ENCODE results near the gene PAX7.
A peak's percentile ranks its signal among the peaks of the same experiment; 100 is the strongest.

Gene PAX7

GRCh38 chr1:18637511-18637960 is 6.9 kb downstream of the PAX7 start:
- peaks cover 12% of the 10 kb centered on the region for H3K4me1 ChIP-seq (ENCODE audit: control insufficient read depth, low read depth, low read length)

GRCh38 chr1:18637962-18638834 is 7.6 kb downstream of the PAX7 start:
- no peaks in the 10 kb centered on the region for H3K36me3 ChIP-seq (ENCODE audit: control insufficient read depth, insufficient read depth, low read length)
- H3K79me1 ChIP-seq (ENCODE audit: low read length), result no peaks in the 10 kb centered on the region
- H3K23ac ChIP-seq (ENCODE audit: low read length), result no peak overlapping the region
- DNase-seq, result no peak
- no peak overlapping the region for H3K4me2 ChIP-seq (ENCODE audit: low read length)
- H3K9ac ChIP-seq (ENCODE audit: low read length), result no peak overlapping the region
- H2BK5ac ChIP-seq (ENCODE audit: low read length), result no peak overlapping the region
- no peak overlapping the region for H3K18ac ChIP-seq (ENCODE audit: low read length)
- H3K79me2 ChIP-seq (ENCODE audit: control insufficient read depth, insufficient read depth, low read length), result no peaks in the 10 kb centered on the region
- no peak overlapping the region for H3K27ac ChIP-seq (ENCODE audit: low read depth, low read length)
- H3K27me3 ChIP-seq (ENCODE audit: insufficient read depth, low read length, poor library complexity), result peaks cover 63% of the 10 kb centered on the region
- H4K5ac ChIP-seq (ENCODE audit: low read length), result no peak overlapping the region
- H2BK120ac ChIP-seq (ENCODE audit: low read depth, low read length), result no peak overlapping the region
- H3K4me3 ChIP-seq (ENCODE audit: low read length), result no peak overlapping the region
- WGBS (ENCODE audit: extremely low coverage, insufficient coverage, low lambda C conversion rate), result no CpG with 5 or more reads among the region's 15 CpGs
- no peak overlapping the region for H2BK15ac ChIP-seq (replicated peaks; ENCODE audit: low read depth)
- no peak overlapping the region for H3K56ac ChIP-seq (ENCODE audit: low read length)
- no peak overlapping the region for H2AK5ac ChIP-seq (ENCODE audit: low read length)
- peaks cover 12% of the 10 kb centered on the region for H3K4me1 ChIP-seq (ENCODE audit: control insufficient read depth, low read depth, low read length)
- no peak overlapping the region for H3K4ac ChIP-seq (ENCODE audit: low read depth, low read length)
- H4K8ac ChIP-seq (ENCODE audit: low read depth, low read length), result no peak overlapping the region

More at GRCh38 chr1:18637511-18637960, 6.9 kb downstream of the PAX7 start:
- Histone ChIP-seq H3K9ac (ENCODE audit: low read length) (no peak overlapping the region), H3K4me2 (ENCODE audit: low read length) (peak overlapping the region; percentile 8), H3K56ac (ENCODE audit: low read length) (peak overlapping the region; percentile 0), H3K4me3 (ENCODE audit: low read length) (no peak overlapping the region), H3K4ac (ENCODE audit: low read depth, low read length) (no peak overlapping the region), H3K23ac (ENCODE audit: low read length) (peak overlapping the region; percentile 6), H3K36me3 (ENCODE audit: control insufficient read depth, insufficient read depth, low read length) (no peaks in the 10 kb centered on the region), H4K5ac (ENCODE audit: low read length) (no peak overlapping the region), H3K27ac (ENCODE audit: low read depth, low read length) (no peak overlapping the region), H2BK5ac (ENCODE audit: low read length) (no peak overlapping the region), H2AK5ac (ENCODE audit: low read length) (no peak overlapping the region), H3K27me3 (ENCODE audit: insufficient read depth, low read length, poor library complexity) (peaks cover 69% of the 10 kb centered on the region), H2BK15ac (replicated peaks; ENCODE audit: low read depth) (no peak overlapping the region), H3K79me1 (ENCODE audit: low read length) (no peaks in the 10 kb centered on the region), H3K18ac (ENCODE audit: low read length) (no peak overlapping the region), H4K8ac (ENCODE audit: low read depth, low read length) (no peak overlapping the region), H3K79me2 (ENCODE audit: control insufficient read depth, insufficient read depth, low read length) (no peaks in the 10 kb centered on the region), H2BK120ac (ENCODE audit: low read depth, low read length) (no peak overlapping the region)
- WGBS (ENCODE audit: extremely low coverage, insufficient coverage, low lambda C conversion rate), result no CpG with 5 or more reads among the region's 24 CpGs
- no peak for DNase-seq

- no peak overlapping the region for H4K5ac ChIP-seq (ENCODE audit: low read length)
- no peaks in the 10 kb centered on the region for H3K79me1 ChIP-seq (ENCODE audit: low read length)
- no peak overlapping the region for H3K23ac ChIP-seq (ENCODE audit: low read length)
- no peak for DNase-seq
- no peak overlapping the region for H3K56ac ChIP-seq (ENCODE audit: low read length)
- WGBS (ENCODE audit: extremely low coverage, insufficient coverage, low lambda C conversion rate), result no CpG with 5 or more reads among the region's 6 CpGs
- H3K4me2 ChIP-seq (ENCODE audit: low read length), result no peak overlapping the region
- no peak overlapping the region for H2BK5ac ChIP-seq (ENCODE audit: low read length)
- peaks cover 56% of the 10 kb centered on the region for H3K27me3 ChIP-seq (ENCODE audit: insufficient read depth, low read length, poor library complexity)
- no peak overlapping the region for H2BK120ac ChIP-seq (ENCODE audit: low read depth, low read length)
- H3K27ac ChIP-seq (ENCODE audit: low read depth, low read length), result no peak overlapping the region
- H3K18ac ChIP-seq (ENCODE audit: low read length), result no peak overlapping the region
- peaks cover 12% of the 10 kb centered on the region for H3K4me1 ChIP-seq (ENCODE audit: control insufficient read depth, low read depth, low read length)
- H3K4me3 ChIP-seq (ENCODE audit: low read length), result no peak overlapping the region
- H3K9ac ChIP-seq (ENCODE audit: low read length), result no peak overlapping the region
- H4K8ac ChIP-seq (ENCODE audit: low read depth, low read length), result no peak overlapping the region
- no peaks in the 10 kb centered on the region for H3K36me3 ChIP-seq (ENCODE audit: control insufficient read depth, insufficient read depth, low read length)
- H3K4ac ChIP-seq (ENCODE audit: low read depth, low read length), result no peak overlapping the region
- H3K79me2 ChIP-seq (ENCODE audit: control insufficient read depth, insufficient read depth, low read length), result no peaks in the 10 kb centered on the region
- H2AK5ac ChIP-seq (ENCODE audit: low read length), result no peak overlapping the region
- H2BK15ac ChIP-seq (replicated peaks; ENCODE audit: low read depth), result no peak overlapping the region
Measured at GRCh38 chr1:18638835-18639364, 8.3 kb downstream of the PAX7 start.

- no CpG with 5 or more reads among the region's 10 CpGs for WGBS (ENCODE audit: extremely low coverage, insufficient coverage, low lambda C conversion rate)
- no peak overlapping the region for H3K18ac ChIP-seq (ENCODE audit: low read length)
- H3K27ac ChIP-seq (ENCODE audit: low read depth, low read length), result no peak overlapping the region
- H2BK15ac ChIP-seq (replicated peaks; ENCODE audit: low read depth), result no peak overlapping the region
- no peaks in the 10 kb centered on the region for H3K79me2 ChIP-seq (ENCODE audit: control insufficient read depth, insufficient read depth, low read length)
- no peak overlapping the region for H3K4ac ChIP-seq (ENCODE audit: low read depth, low read length)
- DNase-seq, result peak; percentile 32
- H3K4me3 ChIP-seq (ENCODE audit: low read length), result no peak overlapping the region
- H3K36me3 ChIP-seq (ENCODE audit: control insufficient read depth, insufficient read depth, low read length), result no peaks in the 10 kb centered on the region
- H2AK5ac ChIP-seq (ENCODE audit: low read length), result no peak overlapping the region
- H3K9ac ChIP-seq (ENCODE audit: low read length), result no peak overlapping the region
- no peak overlapping the region for H3K23ac ChIP-seq (ENCODE audit: low read length)
- H4K5ac ChIP-seq (ENCODE audit: low read length), result no peak overlapping the region
- H3K56ac ChIP-seq (ENCODE audit: low read length), result no peak overlapping the region
- no peak overlapping the region for H2BK5ac ChIP-seq (ENCODE audit: low read length)
- no peaks in the 10 kb centered on the region for H3K79me1 ChIP-seq (ENCODE audit: low read length)
- H3K4me2 ChIP-seq (ENCODE audit: low read length), result no peak overlapping the region
- peaks cover 56% of the 10 kb centered on the region for H3K27me3 ChIP-seq (ENCODE audit: insufficient read depth, low read length, poor library complexity)
- no peak overlapping the region for H4K8ac ChIP-seq (ENCODE audit: low read depth, low read length)
- H3K4me1 ChIP-seq (ENCODE audit: control insufficient read depth, low read depth, low read length), result peaks cover 12% of the 10 kb centered on the region
- H2BK120ac ChIP-seq (ENCODE audit: low read depth, low read length), result no peak overlapping the region
Measured at GRCh38 chr1:18639368-18640055, 8.9 kb downstream of the PAX7 start.

GRCh38 chr1:18640228-18641004 is 9.8 kb downstream of the PAX7 start:
- H3K79me1 ChIP-seq (ENCODE audit: low read length), result no peaks in the 10 kb centered on the region
- H3K79me2 ChIP-seq (ENCODE audit: control insufficient read depth, insufficient read depth, low read length), result no peaks in the 10 kb centered on the region
- no peak overlapping the region for H2AK5ac ChIP-seq (ENCODE audit: low read length)
- no peaks in the 10 kb centered on the region for H3K36me3 ChIP-seq (ENCODE audit: control insufficient read depth, insufficient read depth, low read length)
- no peak overlapping the region for H3K4me3 ChIP-seq (ENCODE audit: low read length)
- H4K5ac ChIP-seq (ENCODE audit: low read length), result no peak overlapping the region
- peaks cover 12% of the 10 kb centered on the region for H3K4me1 ChIP-seq (ENCODE audit: control insufficient read depth, low read depth, low read length)
- H3K4ac ChIP-seq (ENCODE audit: low read depth, low read length), result no peak overlapping the region
- DNase-seq, result peak; percentile 77
- peak overlapping the region; percentile 5 for H3K4me2 ChIP-seq (ENCODE audit: low read length)
- no peak overlapping the region for H3K23ac ChIP-seq (ENCODE audit: low read length)
- H2BK5ac ChIP-seq (ENCODE audit: low read length), result no peak overlapping the region
- H3K27me3 ChIP-seq (ENCODE audit: insufficient read depth, low read length, poor library complexity), result peaks cover 56% of the 10 kb centered on the region
- no peak overlapping the region for H3K9ac ChIP-seq (ENCODE audit: low read length)
- H2BK15ac ChIP-seq (replicated peaks; ENCODE audit: low read depth), result no peak overlapping the region
- H3K18ac ChIP-seq (ENCODE audit: low read length), result peak overlapping the region; percentile 83
- H3K27ac ChIP-seq (ENCODE audit: low read depth, low read length), result no peak overlapping the region
- no CpG with 5 or more reads among the region's 43 CpGs for WGBS (ENCODE audit: extremely low coverage, insufficient coverage, low lambda C conversion rate)
- H2BK120ac ChIP-seq (ENCODE audit: low read depth, low read length), result peak overlapping the region; percentile 85
- H4K8ac ChIP-seq (ENCODE audit: low read depth, low read length), result no peak overlapping the region
- H3K56ac ChIP-seq (ENCODE audit: low read length), result peak overlapping the region; percentile 44
